Measurements from ENCODE around the gene KRTAP5-2. TPM values are rescaled to one million over a fixed set of nuclear protein-coding genes. Genes with fewer than 3 reads are reported as not detected.

The KRTAP5-2 gene
- total RNA-seq, 4 donors from 2014 or later, result 0.55 to 15.1 TPM; not detected in 2

DNA sequence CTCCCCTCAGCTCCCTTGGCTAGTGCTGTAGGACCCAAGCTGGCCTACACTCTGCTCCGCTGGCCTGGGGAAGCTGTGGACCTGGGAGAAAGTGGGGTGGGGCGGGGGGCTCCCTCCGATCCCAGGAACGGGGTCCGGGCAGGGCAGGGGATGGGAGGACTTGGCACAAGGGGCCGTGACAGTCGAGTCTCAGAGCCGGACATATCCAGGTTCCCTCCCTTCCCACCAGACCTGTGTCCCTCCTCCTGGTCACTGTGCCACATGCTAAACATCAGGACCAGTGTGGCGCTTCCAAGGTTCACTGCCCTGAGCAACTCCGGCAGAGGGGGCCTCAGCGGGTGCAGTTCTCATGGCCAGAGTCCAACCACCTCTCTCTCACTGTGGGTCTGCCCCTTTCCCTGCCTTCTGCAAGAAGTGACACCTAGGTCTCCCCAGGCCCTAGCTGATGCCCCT lies 28.1 kb downstream of the KRTAP5-2 start:
- intact Hi-C loops (cut with DNase I; ENCODE audit: low total_unique reads), result no loop called here
- TF ChIP-seq, protein P1, sequence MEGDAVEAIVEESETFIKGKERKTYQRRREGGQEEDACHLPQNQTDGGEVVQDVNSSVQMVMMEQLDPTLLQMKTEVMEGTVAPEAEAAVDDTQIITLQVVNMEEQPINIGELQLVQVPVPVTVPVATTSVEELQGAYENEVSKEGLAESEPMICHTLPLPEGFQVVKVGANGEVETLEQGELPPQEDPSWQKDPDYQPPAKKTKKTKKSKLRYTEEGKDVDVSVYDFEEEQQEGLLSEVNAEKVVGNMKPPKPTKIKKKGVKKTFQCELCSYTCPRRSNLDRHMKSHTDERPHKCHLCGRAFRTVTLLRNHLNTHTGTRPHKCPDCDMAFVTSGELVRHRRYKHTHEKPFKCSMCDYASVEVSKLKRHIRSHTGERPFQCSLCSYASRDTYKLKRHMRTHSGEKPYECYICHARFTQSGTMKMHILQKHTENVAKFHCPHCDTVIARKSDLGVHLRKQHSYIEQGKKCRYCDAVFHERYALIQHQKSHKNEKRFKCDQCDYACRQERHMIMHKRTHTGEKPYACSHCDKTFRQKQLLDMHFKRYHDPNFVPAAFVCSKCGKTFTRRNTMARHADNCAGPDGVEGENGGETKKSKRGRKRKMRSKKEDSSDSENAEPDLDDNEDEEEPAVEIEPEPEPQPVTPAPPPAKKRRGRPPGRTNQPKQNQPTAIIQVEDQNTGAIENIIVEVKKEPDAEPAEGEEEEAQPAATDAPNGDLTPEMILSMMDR (IDR thresholded peaks at IDR 0.05), result no peak
- TF ChIP-seq POLR2A (IDR thresholded peaks at IDR 0.05), result no peak
- no peak overlapping the region for H3K4me3 ChIP-seq (ENCODE audit: low read depth, poor library complexity, severe bottlenecking)
- DNase-seq (ENCODE audit: low spot score in 2 of 2), result peak in 1 of 2 donors; percentile 84
- WGBS, 2 donors, result 76 to 81% methylated on average over 11 of the region's 11 CpGs

- intact Hi-C loops (cut with DNase I; ENCODE audit: low total_unique reads), result no loop called here
- no peak overlapping the region for H3K4me3 ChIP-seq (ENCODE audit: low read depth, poor library complexity, severe bottlenecking)
- no peak for DNase-seq (ENCODE audit: low spot score in 2 of 2)
- no peak for TF ChIP-seq POLR2A (IDR thresholded peaks at IDR 0.05)
- 51 to 59% methylated on average over 11 to 12 of the region's 14 CpGs for WGBS, 2 donors
Observed at GRCh38 chr11:1569251-1569780, 28.8 kb downstream of the KRTAP5-2 start.

DNA sequence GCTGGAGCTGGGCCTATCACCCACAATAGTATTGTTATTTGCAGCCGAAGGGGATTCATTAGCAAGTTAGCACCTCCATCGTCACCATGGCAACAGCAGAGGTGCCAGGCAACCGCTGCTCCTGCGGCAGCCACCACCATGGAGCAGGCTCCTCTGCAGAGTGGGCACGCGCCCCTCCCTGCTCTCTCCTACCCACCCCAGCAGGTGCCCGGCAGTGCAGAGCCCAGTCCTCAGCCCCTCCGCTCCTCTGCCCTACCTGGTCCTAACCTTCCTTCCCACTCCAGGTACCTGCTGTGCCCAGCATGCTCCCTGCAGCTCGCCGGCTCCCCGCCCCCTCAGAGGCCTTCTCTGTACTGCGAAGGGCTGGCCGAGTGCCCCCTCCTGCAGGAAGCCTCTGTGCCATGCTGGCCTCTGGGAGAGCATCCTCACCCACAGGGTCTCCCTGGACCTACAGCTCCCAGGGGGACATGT lies 29.6 kb downstream of the KRTAP5-2 start:
- DNase-seq (ENCODE audit: low spot score in 2 of 2), result no peak
- WGBS, 2 donors, result 71 to 77% methylated on average over 12 to 13 of the region's 13 CpGs
- no peak for TF ChIP-seq POLR2A (IDR thresholded peaks at IDR 0.05)
- TF ChIP-seq, protein P1 (IDR thresholded peaks at IDR 0.05), result no peak
- no peak overlapping the region for H3K4me3 ChIP-seq (ENCODE audit: low read depth, poor library complexity, severe bottlenecking)
- intact Hi-C loops (cut with DNase I; ENCODE audit: low total_unique reads), result no loop called here

GRCh38 chr11:1567721-1568100 lies 30.4 kb downstream of the KRTAP5-2 start:
- no peak for DNase-seq (ENCODE audit: low spot score in 2 of 2)
- TF ChIP-seq, protein P1 (IDR thresholded peaks at IDR 0.05), result no peak
- TF ChIP-seq POLR2A (IDR thresholded peaks at IDR 0.05), result no peak
- no peak overlapping the region for H3K4me3 ChIP-seq (ENCODE audit: low read depth, poor library complexity, severe bottlenecking)
- intact Hi-C loops (cut with DNase I; ENCODE audit: low total_unique reads), result no loop called here
- 72 to 81% methylated on average over 7 of the region's 7 CpGs for WGBS, 2 donors

DNA sequence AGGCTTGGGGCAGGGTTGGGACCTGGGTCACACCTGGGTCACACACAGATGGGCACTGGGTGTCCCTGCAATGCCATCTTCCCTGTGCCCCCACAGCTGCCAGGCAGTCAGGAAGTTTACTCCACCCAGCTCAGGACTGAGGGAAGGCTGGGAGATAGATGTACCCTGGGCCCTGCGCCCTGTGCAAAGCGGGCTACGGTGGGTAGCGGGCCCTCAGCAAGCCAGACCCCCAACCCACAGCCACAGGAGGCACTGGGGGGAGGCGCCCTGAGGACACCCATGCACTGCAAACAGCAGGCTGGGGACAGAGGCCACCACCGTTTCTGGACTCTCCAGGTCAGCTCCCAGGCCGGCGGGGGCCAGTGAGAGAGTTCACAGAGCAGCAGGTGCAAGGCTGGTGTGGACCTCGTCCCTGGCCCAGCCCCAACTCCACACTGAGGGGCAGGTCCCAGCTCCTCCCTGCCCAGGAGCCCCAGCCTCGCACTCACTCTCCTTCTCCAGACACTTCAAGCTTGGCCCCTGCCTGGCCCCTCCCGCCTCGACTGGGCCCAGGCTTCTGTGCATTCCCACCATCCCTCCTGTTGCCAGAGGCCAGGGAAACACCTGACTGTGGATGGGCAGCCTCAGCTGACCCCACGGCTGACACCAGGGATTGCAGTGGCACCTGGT lies 30.9 kb downstream of the KRTAP5-2 start:
- DNase-seq (ENCODE audit: low spot score in 2 of 2), result no peak
- WGBS, 2 donors, result 75% methylated on average over 11 to 12 of the region's 13 CpGs
- intact Hi-C loops (cut with DNase I; ENCODE audit: low total_unique reads), result no loop called here
- TF ChIP-seq, protein P1 (IDR thresholded peaks at IDR 0.05), result no peak
- TF ChIP-seq POLR2A (IDR thresholded peaks at IDR 0.05), result no peak
- H3K4me3 ChIP-seq (ENCODE audit: low read depth, poor library complexity, severe bottlenecking), result no peak overlapping the region

DNA sequence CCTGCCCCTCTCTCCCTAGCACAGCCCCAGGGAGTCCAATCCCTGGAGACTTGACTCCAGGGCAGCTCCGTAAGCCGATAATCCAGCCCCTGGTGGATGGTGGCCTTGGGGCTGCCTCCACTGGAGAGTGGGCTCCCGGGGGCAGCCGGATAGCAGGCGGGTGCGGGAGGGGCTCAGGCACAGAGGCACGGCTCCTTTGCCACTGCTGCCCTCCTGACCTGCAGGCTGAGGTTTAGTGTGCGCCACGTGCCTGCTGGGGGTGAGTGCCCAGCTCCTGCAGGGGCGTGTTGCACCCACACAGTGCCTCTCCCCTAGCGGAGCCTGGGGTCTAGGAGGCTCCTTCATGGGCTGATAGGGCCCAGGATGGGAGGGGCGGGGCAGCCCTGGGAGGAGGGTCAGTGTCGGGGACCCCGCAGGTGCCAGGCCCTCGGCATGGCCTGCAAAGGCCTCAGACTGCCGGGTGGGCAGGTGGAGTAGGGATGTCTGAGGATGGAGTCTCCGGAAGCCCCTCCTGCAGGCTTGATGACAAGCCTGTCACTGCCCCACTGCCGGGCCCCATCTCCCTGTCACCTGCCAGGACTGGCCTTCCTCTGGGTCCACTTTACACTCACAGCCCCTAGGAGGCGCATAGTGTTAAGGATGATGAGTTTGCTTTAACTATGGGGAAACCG lies 31.6 kb downstream of the KRTAP5-2 start:
- TF ChIP-seq POLR2A (IDR thresholded peaks at IDR 0.05), result no peak
- TF ChIP-seq, protein P1 (IDR thresholded peaks at IDR 0.05), result no peak
- H3K4me3 ChIP-seq (ENCODE audit: low read depth, poor library complexity, severe bottlenecking), result no peak overlapping the region
- intact Hi-C loops (cut with DNase I; ENCODE audit: low total_unique reads), result no loop called here
- no peak for DNase-seq (ENCODE audit: low spot score in 2 of 2)
- 80 to 87% methylated on average over 20 of the region's 20 CpGs for WGBS, 2 donors

All from lower leg skin (tissue), 4 donors.